GM21390 (cell line): ENCODE measurements around the gene DDR2.

ENCODE experiments used
- ATAC-seq: cut with Tn5 transposase; IDR thresholded peaks from one replicate; pipeline ENCODE4 v1.9.1; 2021; ENCODE audit not compliant: unreplicated experiment

Gene DDR2

GRCh38 chr1:162629077-162629627 lies 3.1 kb upstream of the DDR2 start:
- ATAC-seq: no peak

DNA sequence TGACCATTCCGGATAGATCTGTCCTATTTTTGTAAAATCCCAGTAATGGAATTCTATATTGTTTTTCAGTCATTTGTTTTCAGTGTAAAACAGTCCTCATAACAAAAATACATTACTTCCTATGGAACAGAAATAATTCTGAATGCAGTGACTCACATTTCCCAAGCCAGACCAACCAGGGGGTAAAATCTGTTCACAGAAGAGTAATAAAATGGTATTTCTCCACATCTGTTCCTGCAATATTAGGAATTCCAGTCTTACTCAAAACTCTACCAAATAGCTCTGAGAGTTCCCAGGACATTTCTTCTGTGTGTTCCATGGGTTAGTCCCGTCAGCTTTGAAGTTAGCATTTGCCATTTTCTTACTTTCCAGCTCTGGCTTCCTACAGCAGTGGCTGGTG lies 2.6 kb upstream of the DDR2 start:
- ATAC-seq: no peak

DNA sequence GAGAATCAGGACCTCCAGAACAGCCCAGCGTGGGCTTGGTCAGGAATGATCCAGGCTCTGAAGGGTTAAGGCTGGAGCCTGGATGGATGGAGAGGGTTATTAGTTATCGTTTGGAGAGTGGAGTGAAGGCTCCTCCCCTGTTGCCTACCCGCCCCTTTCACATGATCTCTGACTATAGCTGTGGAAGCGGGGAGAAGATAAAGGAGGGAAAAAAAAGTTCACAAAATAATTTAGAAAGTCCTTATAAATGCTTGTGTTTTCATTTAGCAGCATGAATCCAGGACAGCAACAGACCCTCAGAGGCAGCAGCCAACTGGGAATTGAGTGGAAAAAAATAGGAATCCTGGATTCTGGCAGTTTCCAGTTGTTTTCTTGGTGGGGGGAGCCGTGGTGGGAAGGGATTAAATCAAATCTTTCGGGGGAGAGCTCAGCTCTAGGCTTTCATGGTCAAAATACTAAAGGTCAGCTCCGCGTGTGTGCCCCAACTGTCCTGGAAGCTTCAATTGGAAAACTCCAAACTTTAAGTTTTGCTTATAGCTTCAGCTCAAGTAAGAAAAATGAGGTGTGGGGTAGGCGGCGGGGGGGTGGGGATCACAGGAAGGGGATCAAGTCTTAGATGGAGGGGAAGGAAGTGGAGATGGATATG lies 595 bp upstream of the DDR2 start:
- no peak for ATAC-seq

GRCh38 chr1:162632698-162633080 lies 425 bp downstream of the DDR2 start:
- no peak for ATAC-seq

GRCh38 chr1:162633081-162633762 lies 958 bp downstream of the DDR2 start:
- ATAC-seq: peak; percentile 74

DNA sequence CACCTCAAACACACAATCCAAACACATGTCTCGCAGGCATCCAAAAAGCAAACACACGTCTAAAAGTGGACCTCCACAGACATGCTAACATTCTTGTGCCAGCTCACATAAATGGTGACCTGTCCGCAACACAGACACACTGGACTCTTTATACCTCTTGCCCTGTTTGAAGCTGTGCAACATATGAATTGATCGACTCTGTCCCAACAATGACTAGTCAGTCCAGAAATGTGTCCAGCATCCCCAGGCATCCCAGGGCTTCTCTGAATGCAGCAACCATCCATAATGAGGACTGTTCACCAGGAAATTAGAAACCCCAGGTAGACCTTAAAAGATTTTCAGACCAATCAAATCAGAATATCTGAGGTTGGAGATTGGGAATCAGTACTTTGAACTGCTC lies 3.2 kb downstream of the DDR2 start:
- ATAC-seq: no peak

DNA sequence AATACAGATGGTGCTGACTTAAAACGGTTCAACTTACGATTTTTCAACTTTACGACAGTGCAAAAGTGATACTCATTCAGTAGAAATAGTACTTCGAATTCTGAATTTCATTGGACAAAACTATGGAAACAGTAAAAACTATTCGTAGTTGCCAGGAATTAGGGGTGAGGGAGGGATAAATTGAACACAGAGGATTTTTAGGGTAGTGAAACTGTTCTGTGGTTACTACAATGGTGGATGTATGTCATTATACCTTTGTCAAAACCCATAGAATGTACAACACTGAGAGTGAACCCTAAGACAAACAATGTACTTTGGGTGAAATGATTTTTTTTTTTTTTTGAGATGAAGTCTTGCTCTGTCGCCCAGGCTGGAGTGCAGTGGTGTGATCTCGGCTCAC lies 7.5 kb downstream of the DDR2 start:
- no peak for ATAC-seq

GRCh38 chr1:162641114-162641513 lies 8.8 kb downstream of the DDR2 start:
- no peak for ATAC-seq

DNA sequence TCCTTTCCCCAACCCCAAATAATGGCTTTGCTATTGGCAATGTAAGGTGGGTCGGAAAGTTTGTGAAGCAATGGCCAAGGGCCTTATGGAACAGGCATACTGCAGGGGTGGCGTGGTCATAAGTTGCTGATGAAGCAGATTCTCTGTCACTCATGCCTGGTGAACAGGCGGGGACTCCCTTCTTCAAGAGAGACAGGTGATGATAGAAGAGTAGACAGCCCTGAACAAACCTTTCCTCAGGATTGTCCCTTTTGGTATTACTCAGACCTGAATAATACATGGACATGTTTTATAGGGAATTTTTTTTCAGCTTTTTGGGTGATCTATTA lies 12.7 kb downstream of the DDR2 start:
- no peak for ATAC-seq

DNA sequence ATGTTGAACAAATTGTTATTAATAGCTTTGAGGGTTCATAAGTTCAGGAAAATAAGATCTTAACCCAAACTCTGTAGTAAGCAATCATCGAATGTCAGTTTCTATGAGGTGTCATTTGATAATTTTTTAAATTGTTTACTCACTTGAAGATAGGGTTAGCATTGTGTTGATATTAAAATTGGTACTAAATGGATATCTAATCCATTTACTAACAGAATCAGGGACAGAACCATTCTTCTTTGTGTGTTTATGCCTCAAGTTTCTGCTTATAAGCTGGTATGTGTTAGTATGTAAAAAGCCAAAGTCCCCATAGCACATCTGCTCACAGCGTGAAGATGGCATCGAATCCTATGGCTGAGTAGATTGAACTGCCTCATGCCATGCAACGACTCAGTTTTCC lies 13.4 kb downstream of the DDR2 start:
- no peak for ATAC-seq

GRCh38 chr1:162649583-162649982 lies 17.3 kb downstream of the DDR2 start:
- ATAC-seq: no peak

GRCh38 chr1:162654915-162655620 lies 22.8 kb downstream of the DDR2 start:
- ATAC-seq: no peak

GRCh38 chr1:162656266-162656665 lies 24.0 kb downstream of the DDR2 start:
- no peak for ATAC-seq

GRCh38 chr1:162660574-162660973 lies 28.3 kb downstream of the DDR2 start:
- no peak for ATAC-seq

GRCh38 chr1:162661336-162661735 lies 29.1 kb downstream of the DDR2 start:
- ATAC-seq: no peak

- no peak for ATAC-seq
Observed at GRCh38 chr1:162662013-162662412, 29.7 kb downstream of the DDR2 start.

DNA sequence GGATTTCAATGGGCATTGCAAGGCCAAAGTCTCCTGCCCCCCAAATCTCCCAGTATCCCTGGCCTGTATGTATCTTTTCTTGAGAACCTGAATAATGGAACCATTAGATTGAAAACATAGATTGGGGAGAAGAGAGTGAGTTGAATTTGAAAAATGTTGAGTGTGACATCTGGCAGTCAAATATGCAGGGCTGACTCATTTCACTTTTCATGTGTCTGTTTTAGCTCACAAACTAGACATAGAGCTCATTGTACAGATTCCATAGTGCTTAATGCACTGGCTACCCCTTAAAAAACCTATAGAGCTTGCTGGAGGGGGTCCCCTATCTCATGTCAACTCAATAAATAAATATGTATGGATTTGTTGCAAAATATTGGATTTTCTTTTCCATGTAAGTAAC lies 30.8 kb downstream of the DDR2 start:
- no peak for ATAC-seq

- ATAC-seq: no peak
Observed at GRCh38 chr1:162663589-162664106, 31.4 kb downstream of the DDR2 start.

DNA sequence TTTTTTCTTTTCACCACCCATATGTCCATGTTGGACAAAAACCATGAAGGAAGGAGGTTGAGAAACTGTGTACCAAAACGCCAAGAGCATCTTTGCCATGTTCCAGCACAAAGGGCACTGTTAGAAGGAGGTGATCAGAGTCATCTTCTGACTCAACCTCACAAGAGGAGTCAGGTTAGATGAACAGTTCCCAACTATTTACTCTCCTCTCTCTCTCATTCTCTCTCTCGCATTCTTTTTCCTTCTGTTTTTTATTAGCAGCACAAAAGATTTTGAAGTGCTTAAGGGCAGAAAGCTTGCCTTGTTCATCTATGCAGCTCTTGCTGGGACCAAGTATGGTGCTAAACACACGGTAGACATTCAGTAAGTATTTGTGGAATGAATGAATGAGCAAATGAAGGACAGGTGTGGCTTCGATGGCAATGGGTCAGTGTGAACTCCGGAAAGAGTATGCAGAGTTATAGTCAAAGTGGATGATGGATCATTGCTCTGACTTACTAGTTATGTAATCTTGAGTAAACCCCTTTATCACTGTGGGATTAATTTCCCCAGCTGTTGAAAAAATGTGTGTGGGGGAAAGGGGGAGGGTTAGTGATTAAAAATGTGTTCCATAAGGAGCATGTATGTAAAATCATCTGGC lies 33.9 kb downstream of the DDR2 start:
- ATAC-seq: no peak

GRCh38 chr1:162667381-162668080 lies 35.3 kb downstream of the DDR2 start:
- no peak for ATAC-seq
